ENCODE measurements around the gene LRRN4CL.

The LRRN4CL gene

GRCh38 chr11:62726156-62726914, 37.0 kb upstream of the LRRN4CL start:
- peak overlapping the region; percentile 89 for H3K27ac ChIP-seq
- H3K27me3 ChIP-seq (ENCODE audit: insufficient read depth, low read depth) = no peaks in the 10 kb centered on the region
- peak overlapping the region; percentile 47 for H3K4me3 ChIP-seq (IDR thresholded peaks at IDR 0.05; ENCODE audit: insufficient read depth, low read depth, low read length)
- peak overlapping the region; percentile 77 for H3K9ac ChIP-seq
- peak overlapping the region; percentile 98 for H3K4me2 ChIP-seq
- H3K4me1 ChIP-seq (ENCODE audit: low read depth, poor library complexity, severe bottlenecking) = peaks cover 34% of the 10 kb centered on the region
- H3K36me3 ChIP-seq (ENCODE audit: insufficient read depth) = peaks cover 26% of the 10 kb centered on the region; the same call in 1 of the 2 replicates
- peaks cover 76% of the 10 kb centered on the region for H3K79me2 ChIP-seq (ENCODE audit: insufficient read depth, low read depth)
- TF ChIP-seq CTCF (conservative IDR thresholded peaks at IDR 0.05; ENCODE audit: low read depth, low read length) = no peak
- H2AFZ ChIP-seq (ENCODE audit: low read depth) = peak overlapping the region; percentile 36; the same call in 1 of the 2 replicates
- H4K20me1 ChIP-seq (ENCODE audit: insufficient read depth) = peaks cover 16% of the 10 kb centered on the region; the same call in 1 of the 2 replicates

GRCh38 chr11:62725646-62726045, 36.3 kb upstream of the LRRN4CL start:
- Histone ChIP-seq H3K4me2 (peak overlapping the region; percentile 98), H2AFZ (ENCODE audit: low read depth) (no peak overlapping the region), H3K9ac (peak overlapping the region; percentile 77), H4K20me1 (ENCODE audit: insufficient read depth) (peaks cover 16% of the 10 kb centered on the region; the same call in 1 of the 2 replicates), H3K36me3 (ENCODE audit: insufficient read depth) (peaks cover 32% of the 10 kb centered on the region; the same call in 1 of the 2 replicates), H3K4me1 (ENCODE audit: low read depth, poor library complexity, severe bottlenecking) (peaks cover 34% of the 10 kb centered on the region), H3K27ac (peak overlapping the region; percentile 89), H3K79me2 (ENCODE audit: insufficient read depth, low read depth) (peaks cover 82% of the 10 kb centered on the region), H3K4me3 (IDR thresholded peaks at IDR 0.05; ENCODE audit: insufficient read depth, low read depth, low read length) (peak overlapping the region; percentile 47), H3K27me3 (ENCODE audit: insufficient read depth, low read depth) (no peaks in the 10 kb centered on the region)
- TF ChIP-seq CTCF (conservative IDR thresholded peaks at IDR 0.05; ENCODE audit: low read depth, low read length) = no peak

GRCh38 chr11:62724171-62724570, 34.8 kb upstream of the LRRN4CL start:
- Histone ChIP-seq H3K4me3 (IDR thresholded peaks at IDR 0.05; ENCODE audit: insufficient read depth, low read depth, low read length) (no peak overlapping the region), H3K27me3 (ENCODE audit: insufficient read depth, low read depth) (no peaks in the 10 kb centered on the region), H3K27ac (no peak overlapping the region; the same call in 1 of the 2 replicates), H3K9ac (peak overlapping the region; percentile 77; the same call in 1 of the 2 replicates), H3K4me2 (peak overlapping the region; percentile 98), H2AFZ (ENCODE audit: low read depth) (no peak overlapping the region), H3K4me1 (ENCODE audit: low read depth, poor library complexity, severe bottlenecking) (peaks cover 26% of the 10 kb centered on the region), H3K79me2 (ENCODE audit: insufficient read depth, low read depth) (peaks cover 84% of the 10 kb centered on the region), H4K20me1 (ENCODE audit: insufficient read depth) (peaks cover 16% of the 10 kb centered on the region; the same call in 1 of the 2 replicates), H3K36me3 (ENCODE audit: insufficient read depth) (peaks cover 40% of the 10 kb centered on the region; the same call in 1 of the 2 replicates)
- TF ChIP-seq CTCF (conservative IDR thresholded peaks at IDR 0.05; ENCODE audit: low read depth, low read length) = no peak

GRCh38 chr11:62721994-62722393, 32.7 kb upstream of the LRRN4CL start:
- Histone ChIP-seq H3K9ac (no peak overlapping the region), H2AFZ (ENCODE audit: low read depth) (no peak overlapping the region), H3K4me1 (ENCODE audit: low read depth, poor library complexity, severe bottlenecking) (peaks cover 46% of the 10 kb centered on the region), H3K4me3 (IDR thresholded peaks at IDR 0.05; ENCODE audit: insufficient read depth, low read depth, low read length) (no peak overlapping the region), H3K79me2 (ENCODE audit: insufficient read depth, low read depth) (peaks cover 98% of the 10 kb centered on the region), H3K4me2 (no peak overlapping the region; the same call in 1 of the 2 replicates), H3K27me3 (ENCODE audit: insufficient read depth, low read depth) (no peaks in the 10 kb centered on the region), H4K20me1 (ENCODE audit: insufficient read depth) (peaks cover 16% of the 10 kb centered on the region; the same call in 1 of the 2 replicates), H3K27ac (no peak overlapping the region; the same call in 1 of the 2 replicates), H3K36me3 (ENCODE audit: insufficient read depth) (peaks cover 53% of the 10 kb centered on the region; the same call in 1 of the 2 replicates)
- no peak; the same call in 1 of the 2 replicates for TF ChIP-seq CTCF (conservative IDR thresholded peaks at IDR 0.05; ENCODE audit: low read depth, low read length)
